C4-2B (cell line): ENCODE results near the gene MYO15A.

Experiments
- ZFX ChIP-seq: fragments of 450-650 bp; IDR thresholded peaks from 2 replicates; pipeline ENCODE4 v1.6.1; 2017
- TF ChIP-seq, protein P1 (sequence below): fragments of 450-650 bp; conservative IDR thresholded peaks from 2 replicates; pipeline ENCODE4 v1.5.1; 2017; ENCODE audit warnings: mild to moderate bottlenecking

DNA sequence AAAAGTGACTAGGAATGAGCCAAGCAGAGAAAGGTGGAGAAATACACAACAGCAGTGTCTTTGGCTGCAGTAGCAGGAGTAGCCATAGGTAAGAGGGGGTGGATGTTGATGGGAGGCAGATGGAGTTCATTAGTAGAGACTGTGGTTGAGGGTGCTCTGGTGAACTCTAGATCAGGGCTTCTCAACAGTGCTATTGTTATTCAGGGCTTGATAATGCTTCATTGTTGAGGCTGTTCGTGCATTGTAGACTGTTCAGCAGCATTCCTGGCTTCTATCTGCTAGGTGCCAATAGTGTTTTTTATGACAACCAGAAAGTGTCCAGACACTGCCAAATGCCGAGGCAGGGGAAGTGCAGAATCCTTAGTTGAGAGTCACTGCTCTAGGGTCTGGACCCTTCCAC lies 78.7 kb downstream of the MYO15A start:
- TF ChIP-seq, protein P1, sequence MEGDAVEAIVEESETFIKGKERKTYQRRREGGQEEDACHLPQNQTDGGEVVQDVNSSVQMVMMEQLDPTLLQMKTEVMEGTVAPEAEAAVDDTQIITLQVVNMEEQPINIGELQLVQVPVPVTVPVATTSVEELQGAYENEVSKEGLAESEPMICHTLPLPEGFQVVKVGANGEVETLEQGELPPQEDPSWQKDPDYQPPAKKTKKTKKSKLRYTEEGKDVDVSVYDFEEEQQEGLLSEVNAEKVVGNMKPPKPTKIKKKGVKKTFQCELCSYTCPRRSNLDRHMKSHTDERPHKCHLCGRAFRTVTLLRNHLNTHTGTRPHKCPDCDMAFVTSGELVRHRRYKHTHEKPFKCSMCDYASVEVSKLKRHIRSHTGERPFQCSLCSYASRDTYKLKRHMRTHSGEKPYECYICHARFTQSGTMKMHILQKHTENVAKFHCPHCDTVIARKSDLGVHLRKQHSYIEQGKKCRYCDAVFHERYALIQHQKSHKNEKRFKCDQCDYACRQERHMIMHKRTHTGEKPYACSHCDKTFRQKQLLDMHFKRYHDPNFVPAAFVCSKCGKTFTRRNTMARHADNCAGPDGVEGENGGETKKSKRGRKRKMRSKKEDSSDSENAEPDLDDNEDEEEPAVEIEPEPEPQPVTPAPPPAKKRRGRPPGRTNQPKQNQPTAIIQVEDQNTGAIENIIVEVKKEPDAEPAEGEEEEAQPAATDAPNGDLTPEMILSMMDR, result no peak
- no peak for TF ChIP-seq ZFX
